ENCODE data around the gene MAP3K10.

DNA sequence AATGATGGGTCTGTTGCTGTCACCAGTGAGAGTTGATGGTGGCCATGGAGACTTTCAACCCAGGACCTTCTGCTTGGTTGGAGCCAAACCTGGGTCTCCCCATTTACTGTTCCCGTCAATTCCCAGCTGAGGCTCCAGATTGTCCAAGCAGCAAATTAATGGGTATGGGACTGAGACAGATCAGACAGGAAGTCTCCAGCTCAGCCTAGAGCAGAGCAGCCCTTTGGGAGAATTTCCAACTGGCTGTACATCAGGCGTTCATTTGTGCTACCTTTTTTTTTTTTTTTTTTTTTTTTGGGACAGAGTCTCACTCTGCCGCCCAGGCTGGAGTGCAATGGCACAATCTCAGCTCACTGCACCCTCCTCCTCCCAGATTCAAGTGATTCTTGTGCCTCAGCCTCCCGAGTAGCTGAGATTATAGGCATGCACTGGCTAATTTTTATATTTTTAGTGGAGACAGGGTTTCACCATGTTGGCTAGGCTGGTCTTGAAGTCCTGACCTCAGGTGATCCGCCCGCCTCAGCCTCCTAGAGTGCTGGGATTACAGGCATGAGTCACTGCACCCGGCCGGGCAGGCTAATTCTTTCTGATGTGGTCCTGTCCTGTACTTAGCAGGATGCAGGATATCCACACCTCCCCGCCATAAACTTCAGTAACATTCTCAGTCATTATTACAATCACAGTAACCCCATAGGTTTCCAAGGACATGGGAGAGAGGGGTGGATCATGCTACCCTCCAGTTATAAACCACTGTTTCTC is 9.3 kb downstream of the MAP3K10 start:
- TF ChIP-seq GATA2 (IDR thresholded peaks at IDR 0.05; ENCODE audit: low read depth, low read length) (no peak), GATA3 (IDR thresholded peaks at IDR 0.05; ENCODE audit: low read depth, low read length) (no peak)
